Stimulated activated naive CD4-positive, alpha-beta T cell treated with Interleukin-2 at 50 U/mL for 16 hours (primary cell): ENCODE measurements around the gene KATNIP.
"Not testable (repeated sequence)": the region's sequence is repeated elsewhere in the genome, so short reads cannot be mapped to it uniquely, and the experiment has no call there.

ENCODE experiments used
- DNase-seq: peaks from one replicate; lab custom pipeline; 2025; lab: John Stamatoyannopoulos, UW

KATNIP gene

DNA sequence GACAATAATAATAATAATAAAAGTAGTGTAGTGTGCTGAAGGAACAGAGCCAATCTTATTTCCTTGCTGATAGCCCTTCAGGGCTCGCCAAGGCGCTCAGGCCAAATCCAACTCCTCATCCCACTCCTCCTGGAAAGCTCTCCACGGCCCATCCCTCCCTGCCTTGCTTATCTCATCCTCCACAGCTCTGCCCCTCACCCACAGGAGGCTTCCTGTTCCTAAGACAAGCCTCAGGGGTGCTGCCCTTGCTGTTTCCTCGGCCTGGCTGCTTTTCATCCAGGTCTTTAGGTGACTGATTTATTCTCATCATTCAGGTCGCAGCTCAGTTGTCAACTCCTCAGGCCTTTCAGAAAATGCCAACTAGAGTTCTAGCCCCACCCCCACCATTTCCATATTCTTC is 11.4 kb upstream of the KATNIP start:
- no peak for DNase-seq

DNA sequence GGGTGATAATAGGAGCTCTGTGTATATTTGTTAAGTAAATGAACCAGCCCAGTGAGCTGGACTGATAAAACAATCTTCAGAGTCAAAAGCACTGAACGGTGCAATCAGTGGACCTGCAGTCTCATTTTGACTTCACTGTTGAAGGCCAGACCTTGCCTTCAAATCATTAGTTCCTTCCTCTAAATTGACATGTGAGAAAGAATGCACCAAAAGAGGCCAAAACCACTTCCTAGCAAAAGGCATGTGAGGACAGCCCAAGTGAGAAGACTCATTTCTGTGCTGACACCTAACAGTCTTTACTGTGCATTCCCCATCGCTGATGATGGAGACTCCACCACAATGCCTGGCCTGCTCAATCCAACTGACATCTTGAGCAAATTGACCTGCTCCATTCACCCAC is 10.8 kb upstream of the KATNIP start:
- DNase-seq = no peak

DNA sequence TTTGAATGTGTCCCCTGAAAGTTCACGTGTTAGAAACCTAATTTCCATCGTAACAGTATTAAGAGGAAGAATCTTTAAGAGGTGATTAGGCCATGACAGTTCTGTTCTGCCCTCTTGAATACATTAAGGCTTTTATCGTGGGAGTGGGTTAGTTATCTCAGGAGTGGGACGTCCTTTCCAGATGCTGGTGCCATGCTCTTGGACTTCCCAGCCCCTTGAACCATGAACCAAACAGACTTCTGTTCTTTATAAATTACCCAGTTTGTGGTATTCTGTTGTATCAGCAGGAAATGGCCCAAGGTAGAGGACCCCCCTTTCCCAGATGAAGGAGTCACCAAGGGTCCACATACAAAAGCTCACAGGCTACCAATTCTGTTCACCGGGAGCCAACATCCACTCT is 10.3 kb upstream of the KATNIP start:
- no peak for DNase-seq

DNA sequence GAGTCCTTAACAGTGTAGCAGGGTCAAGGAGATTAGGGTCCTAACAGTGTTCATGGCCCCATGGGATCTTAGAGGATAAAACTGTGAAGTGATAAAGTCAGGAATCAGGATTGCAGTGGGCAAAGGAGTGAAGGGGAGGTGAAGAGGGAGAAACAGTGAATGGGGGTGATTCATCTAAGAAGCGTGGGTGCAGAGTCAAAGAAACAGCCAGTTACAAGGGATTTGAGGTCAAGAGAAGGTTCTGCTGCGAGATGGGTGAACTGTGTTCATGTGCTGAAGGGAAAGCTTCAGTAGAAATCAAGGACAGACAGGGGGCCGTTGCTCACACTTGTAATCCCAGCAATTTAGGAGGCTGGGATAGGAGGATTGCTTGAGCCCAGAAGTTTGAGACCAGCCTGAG is 6.1 kb upstream of the KATNIP start:
- no peak for DNase-seq

DNA sequence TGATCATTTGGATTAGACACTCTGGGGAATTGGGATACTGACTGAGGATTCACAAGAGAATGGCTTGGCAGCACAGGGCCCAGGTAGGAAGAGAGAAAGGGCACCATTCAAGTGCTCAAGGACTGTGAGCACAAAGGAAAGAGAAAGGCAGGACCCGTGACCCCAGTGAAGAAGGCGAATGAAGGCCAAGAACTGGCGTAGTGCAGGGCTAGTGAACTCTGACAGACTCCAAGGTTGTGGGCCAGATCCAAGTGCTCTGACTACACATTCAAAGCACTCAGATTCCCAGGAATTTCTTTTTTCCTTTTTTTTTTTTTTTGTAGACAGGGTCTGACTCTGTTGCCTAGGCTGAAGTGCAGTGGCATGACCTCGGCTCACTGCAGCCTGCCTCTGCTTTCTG is 5.3 kb upstream of the KATNIP start:
- no peak for DNase-seq

DNA sequence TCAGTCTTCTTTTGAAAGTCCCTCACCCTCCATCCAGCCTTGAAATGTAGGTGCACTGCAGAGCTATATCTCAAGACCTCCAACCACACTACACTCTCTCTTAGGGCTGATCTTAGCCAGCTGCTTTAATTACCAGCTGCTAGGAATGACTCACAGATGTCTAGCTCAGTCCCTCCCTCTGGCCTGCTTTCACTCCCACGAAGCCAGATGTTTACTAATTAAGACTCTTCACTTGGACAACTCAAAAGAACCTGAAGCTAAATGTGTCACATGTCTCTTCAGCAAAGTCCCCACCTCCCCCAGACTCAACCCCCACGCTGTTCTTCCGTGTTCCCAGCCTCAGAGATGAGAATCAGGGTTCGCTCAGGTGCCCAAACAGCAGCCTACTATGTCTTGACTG is 2.8 kb upstream of the KATNIP start:
- no peak for DNase-seq

DNA sequence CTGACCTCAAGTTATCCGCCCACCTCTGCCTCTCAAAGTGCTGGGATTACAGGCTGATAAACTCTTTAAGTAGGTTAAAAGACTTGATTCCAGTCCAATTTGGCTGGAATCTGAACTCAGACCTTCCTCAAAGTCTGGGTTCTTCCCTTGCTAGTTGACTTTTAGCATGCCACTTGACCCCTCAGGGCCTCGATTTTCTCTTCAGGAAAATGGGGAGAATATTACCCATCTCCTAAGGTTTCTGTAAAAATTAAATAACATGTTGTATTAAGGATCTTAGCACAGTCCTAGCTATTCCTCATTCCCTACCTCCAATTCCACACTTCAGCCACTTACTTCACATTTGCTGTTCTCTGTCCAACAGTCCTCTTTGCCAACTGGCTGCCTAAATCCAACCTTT is 2.1 kb upstream of the KATNIP start:
- no peak for DNase-seq

DNA sequence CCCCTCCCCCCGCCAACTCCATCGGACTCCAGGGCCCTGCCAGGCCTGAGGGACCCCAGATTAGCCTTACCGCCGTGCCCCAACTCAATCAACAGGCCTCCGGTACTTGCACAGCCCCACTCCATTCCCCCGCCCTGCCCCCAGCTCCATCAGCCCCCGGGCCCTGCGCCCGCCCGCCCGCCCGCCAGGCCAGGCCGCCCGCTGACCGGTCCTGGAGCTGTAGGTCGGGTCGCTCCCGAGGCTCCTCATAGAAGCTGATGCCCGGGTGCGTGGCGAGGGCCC is 539 bp upstream of the KATNIP start:
- DNase-seq = no peak

DNA sequence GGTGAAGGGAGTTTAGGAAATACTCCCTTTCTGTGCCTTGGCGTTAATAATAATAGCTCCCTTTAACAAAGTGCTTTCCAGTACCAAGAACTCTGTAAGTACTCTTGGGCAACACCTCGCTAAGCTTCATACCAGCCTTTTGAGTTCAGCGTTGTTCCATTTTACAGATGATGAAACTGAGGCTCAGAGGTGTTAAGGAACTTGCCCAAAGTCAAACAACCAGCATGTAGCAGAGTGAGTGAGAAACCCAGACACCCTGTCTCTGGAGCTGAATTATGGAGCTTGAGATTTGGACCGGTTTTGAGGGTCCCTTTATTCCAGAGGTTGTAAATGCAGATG is 607 bp downstream of the KATNIP start:
- no peak for DNase-seq

DNA sequence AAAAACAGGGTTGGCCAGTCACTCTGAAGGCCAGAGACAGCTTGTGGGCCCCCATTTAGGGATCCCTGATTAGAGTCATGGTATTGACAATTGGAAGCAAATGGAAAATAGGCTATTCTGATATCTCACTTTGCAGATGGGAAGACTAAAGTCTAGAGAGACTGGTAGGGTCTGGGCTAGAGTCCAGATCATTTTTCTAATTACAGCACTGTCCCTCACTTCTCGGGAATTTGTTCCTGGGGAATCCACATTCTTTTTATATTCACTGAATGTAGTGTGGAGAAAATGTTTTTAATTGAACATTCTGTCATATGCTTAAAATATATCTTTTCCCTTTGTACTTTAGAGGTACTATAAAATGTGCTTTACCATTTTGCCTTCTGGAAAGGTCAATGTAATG is 1.1 kb downstream of the KATNIP start:
- DNase-seq = no peak

DNA sequence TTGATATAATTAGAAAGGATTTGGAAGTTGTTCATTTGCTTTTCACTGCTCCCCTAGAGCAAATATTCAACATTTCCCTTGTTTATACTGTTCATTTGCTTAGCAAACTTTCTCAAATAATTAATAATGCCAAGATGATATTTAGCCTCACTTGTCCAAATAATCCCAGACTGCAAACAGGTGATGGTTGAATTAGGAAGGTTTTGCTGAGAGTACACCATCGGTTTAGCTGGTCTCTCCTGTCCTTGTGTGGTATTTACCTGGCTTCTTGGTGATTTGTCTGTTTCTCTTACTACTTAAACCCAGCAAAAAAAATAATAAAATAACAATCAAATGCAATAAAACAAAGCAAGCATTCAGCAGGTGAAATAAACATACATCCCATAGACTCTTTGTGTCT is 6.5 kb downstream of the KATNIP start:
- no peak for DNase-seq

DNA sequence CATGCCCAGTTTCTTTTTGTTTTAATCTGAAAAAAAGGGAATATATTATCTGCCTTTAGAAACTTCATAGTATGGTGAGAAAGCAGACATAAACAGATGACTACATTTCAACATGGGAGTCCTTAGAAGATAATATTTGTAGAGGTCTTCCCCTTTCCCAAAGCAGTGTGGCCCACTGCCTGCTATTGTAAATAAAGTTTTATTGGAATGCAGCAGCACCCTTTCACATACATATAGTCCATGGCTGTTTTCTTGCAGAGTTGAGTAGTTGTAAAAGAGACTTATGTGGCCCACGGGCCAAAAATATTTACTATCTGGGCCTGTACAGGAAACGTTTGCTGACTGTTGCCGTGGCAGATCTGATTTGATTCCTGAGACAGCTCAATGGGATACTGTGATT is 8.5 kb downstream of the KATNIP start:
- no peak for DNase-seq

DNA sequence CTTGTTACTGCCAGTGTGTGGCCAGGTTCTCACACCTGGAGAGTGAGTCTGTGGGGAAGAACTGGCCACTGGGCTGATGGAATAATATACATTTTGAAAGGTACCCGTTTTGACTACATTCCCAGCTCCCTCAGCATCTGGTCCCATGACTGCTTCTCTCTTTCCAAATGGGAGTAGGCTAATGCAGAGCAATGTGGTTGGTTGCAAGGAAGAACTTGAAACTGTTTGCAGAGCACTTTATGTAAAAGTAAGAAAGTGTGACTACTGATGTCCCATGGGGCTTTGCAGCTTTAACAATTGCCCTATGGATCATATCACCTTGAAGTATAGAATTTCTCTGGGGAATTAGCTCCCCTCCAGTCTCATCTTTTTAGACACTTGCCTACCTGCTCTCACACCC is 9.0 kb downstream of the KATNIP start:
- no peak for DNase-seq

DNA sequence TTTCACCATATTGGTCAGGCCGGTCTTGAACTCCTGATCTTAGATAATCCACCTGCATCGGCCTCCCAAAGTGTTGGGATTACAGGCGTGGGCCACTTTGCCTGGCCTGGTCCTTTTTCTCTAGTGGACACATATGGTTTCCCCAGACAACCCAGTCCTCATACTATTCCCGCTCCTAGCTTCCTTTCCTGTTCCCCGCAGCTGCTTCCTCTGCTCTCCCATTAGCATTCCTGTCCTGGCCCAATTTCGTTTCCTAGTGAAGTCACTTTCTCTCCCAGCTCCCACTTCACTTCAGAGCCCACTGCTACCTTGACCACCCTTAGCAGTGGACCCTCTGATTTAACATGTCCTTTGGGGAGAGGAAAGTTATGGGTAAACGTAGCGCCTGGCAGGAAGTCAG is 11.3 kb downstream of the KATNIP start:
- no peak for DNase-seq

DNA sequence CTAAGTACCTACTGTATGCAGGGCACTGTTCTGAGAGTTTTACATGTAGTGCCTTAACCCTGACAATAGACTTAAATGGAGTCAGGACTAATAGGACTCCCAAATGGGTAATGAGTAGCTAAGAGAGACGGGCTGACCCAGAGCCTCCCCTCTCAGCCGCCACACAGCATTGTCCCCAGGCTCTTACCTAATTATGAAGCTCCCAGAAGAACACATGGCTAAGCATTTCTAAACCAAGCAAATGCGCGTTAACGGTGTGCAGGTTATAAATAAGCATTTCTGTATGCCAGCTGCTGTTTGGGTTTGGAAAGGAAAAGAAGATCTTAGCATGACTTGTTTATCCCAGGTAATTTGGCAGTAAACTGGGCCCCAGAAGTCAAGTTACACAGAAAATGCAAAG is 14.3 kb downstream of the KATNIP start:
- no peak for DNase-seq

DNA sequence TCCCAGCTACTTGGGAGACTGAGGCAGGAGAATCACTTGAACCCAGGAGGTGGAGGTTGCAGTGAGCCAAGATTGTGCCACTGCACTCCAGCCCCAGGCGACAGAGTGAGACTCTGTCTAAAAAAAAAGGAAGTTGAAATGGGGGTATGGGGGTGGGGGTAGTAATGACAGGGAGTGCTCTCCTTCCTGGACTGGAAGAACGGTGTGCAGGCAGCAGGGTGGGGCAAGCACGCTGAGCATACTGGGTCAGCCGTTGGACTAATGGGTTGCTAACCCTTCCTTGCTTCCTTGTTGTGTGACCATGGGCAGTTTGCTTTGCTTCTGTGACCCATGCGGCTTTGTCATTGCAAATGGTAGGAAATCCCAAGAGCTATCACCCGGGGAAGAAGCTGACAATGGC is 16.5 kb downstream of the KATNIP start:
- no peak for DNase-seq

DNA sequence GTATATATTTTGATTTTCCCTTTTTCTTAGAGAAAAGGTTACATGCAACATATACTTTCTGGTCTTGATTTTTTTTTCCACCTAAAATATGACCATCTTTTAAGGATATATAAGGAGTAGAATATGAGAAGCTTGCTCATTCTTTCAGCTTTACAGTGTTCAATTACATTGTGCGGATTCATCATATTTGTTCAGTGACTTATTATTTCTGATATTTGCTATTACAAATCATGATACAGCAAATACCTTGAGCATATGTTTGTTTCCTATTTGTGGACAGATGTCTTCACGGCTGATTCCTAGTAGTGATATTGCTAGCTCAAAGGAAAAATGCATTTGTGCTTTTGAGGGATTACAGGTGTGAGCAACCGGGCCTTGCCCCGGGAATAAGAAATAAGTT is 18.1 kb downstream of the KATNIP start:
- DNase-seq = no peak

DNA sequence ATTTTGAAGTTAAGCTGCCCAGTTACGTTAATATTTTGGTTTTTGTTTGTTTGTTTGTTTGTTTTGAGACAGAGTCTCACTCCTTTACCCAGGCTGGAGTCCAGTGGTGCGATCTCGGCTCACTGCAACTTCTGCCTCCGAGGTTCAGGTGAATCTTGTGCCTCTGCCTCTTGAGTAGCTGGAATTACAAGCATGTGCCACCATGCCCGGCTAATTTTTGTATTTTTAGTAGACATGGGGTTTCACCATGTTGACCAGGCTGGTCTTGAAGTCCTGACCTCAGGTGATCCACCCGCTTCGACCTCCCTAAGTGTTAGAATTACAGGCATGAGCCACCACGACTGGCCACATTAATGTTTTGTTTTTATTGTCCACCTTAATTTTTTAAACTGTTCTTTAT is 21.0 kb downstream of the KATNIP start:
- DNase-seq = not testable (repeated sequence)

DNA sequence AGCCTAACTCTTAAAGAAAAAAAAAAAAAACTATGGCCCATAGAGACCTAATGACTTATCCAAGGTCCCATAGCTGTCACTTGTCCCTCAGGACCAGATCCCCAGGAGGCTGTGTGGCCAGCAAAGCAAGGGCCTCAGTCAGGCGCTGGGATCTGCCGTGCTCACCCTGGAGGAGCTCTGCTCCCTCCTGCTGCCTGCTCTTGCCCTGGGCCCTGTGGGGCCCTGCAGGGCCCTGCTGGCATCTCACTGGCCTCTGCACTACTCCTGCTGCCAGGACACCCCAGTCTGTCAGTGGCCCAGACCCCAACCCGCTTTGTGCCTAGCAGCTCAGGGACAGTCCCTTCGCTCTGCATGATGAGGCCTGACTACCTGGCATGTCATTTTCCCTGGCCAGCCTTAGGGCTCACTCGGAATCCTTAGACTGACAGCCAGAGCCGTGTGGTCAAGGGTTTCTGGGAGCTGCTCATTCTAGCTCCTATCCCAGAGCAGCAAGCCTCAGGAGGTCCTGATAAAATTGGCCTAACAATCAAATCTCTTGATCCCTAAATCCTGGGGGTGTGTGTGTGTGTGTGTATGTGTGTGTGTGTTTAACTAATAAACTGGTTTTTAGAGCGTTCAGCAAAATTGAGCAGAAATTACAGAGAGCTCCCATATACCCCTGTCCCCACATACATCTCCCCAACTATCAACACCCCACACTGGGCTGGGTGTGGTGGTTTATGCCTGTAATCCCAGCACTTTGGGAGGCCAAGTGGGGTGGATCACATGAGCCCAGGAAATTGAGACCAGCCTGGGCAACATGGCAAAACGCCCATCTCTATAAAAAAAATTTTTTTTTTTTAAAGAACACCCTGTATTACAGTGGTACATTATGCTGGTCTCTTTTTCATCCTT is 21.7 kb downstream of the KATNIP start:
- no peak for DNase-seq

DNA sequence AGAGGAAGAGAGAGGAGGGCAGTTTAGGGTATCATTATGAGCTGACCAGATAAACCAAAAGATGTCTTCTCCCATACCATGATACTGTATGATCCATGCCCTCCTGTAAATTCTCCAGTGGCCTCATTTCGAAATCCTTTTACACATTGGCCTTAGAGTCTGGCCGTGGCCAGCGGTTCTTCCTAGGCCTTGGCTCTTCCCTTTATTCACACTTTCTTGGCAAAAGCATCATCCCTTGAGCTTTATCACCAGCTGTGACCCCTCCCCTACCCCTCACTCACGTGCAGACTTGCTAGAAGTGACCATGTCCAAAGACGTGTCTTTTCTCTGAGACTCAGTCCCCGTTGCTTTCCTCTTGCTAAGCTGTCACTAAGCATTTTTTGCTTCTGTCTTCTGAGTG is 22.8 kb downstream of the KATNIP start:
- DNase-seq = no peak

DNA sequence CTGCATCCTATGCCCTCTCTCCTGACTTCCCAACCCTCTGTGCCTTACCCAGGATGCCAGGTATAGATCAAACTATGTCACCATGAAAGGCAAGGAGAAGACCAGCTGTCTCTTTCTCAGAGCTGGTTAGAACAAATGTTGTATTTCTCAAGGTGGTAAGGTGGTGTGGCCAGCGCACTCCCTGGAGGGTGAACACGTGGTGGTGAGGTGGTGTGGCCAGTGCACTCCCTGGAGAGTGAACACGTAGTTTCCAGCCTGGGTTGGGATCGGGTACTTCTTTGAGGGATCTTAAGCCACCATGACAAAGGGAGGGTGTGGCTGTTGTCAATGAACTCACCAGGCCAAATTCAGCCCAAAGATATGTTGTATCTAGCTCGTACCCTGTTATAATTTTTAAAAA is 26.8 kb downstream of the KATNIP start:
- no peak for DNase-seq

DNA sequence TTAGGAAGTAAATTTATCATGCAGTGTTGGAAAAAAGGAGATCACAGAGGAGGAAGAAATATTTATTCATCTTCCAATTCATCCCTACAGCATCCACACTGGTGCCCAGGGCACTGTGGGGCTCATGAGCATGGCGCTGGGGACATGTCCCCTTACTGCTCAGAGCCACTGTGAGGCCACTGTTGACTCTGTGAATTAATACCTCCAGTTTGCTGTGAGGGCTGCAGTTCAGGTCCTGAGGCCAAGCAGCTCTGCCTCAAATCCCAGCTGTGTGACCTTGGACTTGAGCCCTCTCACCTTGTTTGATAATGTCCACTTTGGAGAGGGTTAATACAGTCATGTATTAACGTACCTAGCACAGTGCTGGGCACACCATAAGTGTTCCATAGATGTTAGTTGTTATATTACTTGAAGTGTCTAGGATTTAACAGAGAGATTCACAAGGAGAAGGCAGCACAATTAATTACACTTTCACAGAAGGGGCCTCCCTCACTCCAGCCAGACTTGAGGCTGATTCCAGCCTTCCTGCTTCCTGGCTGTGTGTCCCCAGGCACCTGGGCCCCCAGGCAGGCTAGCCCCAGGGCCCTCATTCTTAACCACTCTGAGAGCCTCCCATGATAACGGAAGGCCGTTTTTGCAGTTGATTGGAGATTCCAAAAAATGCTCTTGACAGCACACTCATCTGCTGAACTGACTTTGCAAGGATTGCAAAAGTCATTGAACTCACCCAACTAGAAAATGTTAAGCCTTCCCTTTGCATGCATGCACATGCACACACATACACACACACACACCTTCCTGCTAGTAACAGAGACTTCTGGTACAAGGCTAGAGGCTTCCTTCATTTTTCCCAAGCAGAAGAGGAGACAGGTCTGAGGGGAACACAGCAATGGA is 29.4 kb downstream of the KATNIP start:
- DNase-seq = no peak

DNA sequence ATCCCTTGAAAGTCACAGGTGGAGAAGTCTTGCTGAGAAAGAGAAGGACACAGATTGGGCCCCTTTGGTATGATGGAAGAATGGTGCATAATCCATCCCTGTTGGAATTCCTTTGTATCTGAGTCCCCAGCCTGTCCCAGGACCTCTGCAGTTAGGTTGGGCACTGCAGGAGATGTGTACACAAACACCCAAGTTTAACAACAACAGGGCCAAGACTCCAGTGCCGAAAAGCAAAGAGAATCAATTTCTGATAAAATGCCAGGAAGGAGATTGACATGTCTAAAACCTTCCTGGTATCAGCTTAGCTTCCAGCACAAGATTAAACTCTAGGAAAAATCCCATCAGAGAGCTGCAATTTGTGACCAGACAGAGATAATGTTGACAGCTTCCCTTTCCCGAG is 32.9 kb downstream of the KATNIP start:
- no peak for DNase-seq

DNA sequence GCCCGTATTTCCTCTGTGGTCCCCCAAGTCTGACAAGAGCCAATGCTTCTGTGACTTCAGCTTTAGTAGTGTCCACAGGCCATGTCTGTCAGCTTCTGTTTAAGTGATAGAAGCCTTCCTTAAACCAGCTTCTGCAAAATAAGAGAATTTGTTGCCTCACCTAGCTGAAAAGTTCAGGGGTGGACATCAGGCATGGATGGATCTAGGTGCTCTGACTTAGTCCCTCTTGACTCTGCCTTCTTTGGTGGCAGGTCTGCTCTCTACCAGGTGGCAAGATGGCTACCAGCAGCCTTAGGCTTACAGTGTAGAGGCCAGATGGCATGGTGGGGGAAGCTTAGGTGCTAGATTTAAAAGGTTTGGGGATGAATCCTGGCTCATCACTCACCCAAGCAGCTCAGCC is 33.7 kb downstream of the KATNIP start:
- DNase-seq = no peak
